ENCODE data around the gene SLC16A6. TPM values are rescaled to one million over a fixed set of nuclear protein-coding genes. Genes with fewer than 3 reads are reported as not detected.

The SLC16A6 gene
- total and polyA plus RNA-seq, 11 donors: 0.16 to 1.7 (median 0.37) TPM; not detected in 2

DNA sequence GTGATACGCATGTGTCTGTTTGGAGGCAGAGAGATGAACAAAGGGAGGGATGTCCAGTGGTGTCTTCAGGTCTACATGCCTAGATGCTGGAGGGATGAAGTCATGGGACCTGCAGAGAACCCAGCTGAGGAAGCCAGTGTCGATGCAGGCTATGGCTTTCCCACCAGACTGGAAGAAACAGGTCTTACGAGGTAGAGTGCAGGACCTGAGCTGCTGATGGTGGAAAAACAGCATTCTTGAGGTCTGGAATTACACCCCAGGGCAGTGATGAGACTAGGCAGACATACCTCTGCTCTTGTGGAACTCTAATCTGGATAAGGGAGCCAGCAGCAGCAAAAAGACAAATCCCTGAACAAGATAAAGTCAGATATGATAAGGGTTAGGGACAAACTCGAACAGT lies 37.7 kb upstream of the SLC16A6 start:
- 44 to 64% (median 52%) methylated on average over 4 of the region's 4 CpGs for WGBS, 4 donors
- TF ChIP-seq POLR2A (IDR thresholded peaks at IDR 0.05): no peak
- TF ChIP-seq, protein P1, sequence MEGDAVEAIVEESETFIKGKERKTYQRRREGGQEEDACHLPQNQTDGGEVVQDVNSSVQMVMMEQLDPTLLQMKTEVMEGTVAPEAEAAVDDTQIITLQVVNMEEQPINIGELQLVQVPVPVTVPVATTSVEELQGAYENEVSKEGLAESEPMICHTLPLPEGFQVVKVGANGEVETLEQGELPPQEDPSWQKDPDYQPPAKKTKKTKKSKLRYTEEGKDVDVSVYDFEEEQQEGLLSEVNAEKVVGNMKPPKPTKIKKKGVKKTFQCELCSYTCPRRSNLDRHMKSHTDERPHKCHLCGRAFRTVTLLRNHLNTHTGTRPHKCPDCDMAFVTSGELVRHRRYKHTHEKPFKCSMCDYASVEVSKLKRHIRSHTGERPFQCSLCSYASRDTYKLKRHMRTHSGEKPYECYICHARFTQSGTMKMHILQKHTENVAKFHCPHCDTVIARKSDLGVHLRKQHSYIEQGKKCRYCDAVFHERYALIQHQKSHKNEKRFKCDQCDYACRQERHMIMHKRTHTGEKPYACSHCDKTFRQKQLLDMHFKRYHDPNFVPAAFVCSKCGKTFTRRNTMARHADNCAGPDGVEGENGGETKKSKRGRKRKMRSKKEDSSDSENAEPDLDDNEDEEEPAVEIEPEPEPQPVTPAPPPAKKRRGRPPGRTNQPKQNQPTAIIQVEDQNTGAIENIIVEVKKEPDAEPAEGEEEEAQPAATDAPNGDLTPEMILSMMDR (IDR thresholded peaks at IDR 0.05): no peak
- no peaks in the 10 kb centered on the region for H3K4me1 ChIP-seq
- no peaks in the 10 kb centered on the region for H3K27me3 ChIP-seq
- intact Hi-C loops (cut with DNase I): no loop called here
- H3K9me3 ChIP-seq: peaks cover 0 to 28% (median 14%) of the 10 kb centered on the region in 12 donors
- no peak overlapping the region for H3K4me3 ChIP-seq
- no peak overlapping the region for H3K27ac ChIP-seq
- ATAC-seq (no peak), DNase-seq (no peak)
- no peaks in the 10 kb centered on the region for H3K36me3 ChIP-seq

DNA sequence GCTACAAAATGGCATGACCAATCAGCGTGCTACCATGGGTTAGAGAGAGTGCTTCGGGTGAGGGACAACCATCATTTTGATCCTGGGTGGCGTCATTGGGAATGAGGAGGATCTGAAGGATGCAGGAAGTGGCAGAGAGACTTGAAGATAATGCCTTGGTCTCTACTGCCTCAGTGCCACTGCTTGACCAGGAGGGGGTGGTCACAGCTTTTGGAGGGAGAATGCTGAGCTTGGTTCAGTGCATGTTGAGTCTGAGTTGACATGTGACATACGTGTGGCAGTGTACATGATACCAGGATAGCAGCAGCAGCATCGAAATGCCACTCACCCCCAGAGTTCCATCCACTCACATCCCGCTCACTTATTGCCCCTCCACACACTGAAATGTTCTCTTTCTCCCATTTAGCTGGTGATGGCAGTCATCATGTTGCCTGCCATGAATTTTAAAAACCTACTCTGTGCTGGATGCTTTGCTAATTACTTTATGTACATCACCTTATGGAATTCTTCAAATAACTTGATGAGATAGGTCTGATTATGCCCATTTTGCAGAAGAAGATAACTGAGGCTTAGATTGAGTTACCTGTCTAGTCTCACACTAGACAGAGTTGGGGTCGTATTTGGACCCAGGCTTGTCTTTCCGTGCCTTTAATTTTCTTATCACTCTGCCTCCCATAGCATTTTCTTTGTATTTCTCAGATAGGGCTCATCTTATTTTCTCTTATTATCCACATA lies 37.1 kb upstream of the SLC16A6 start:
- WGBS, 4 donors: 92 to 93% (median 93%) methylated on average over 8 of the region's 8 CpGs
- ATAC-seq: no peak
- Histone ChIP-seq H3K27ac (no peak overlapping the region), H3K9me3 (peaks cover 0 to 28% (median 14%) of the 10 kb centered on the region in 12 donors), H3K4me3 (no peak overlapping the region), H3K36me3 (no peaks in the 10 kb centered on the region), H3K27me3 (no peaks in the 10 kb centered on the region), H3K4me1 (no peaks in the 10 kb centered on the region)
- no peak for TF ChIP-seq POLR2A (IDR thresholded peaks at IDR 0.05)
- TF ChIP-seq, protein P1 (IDR thresholded peaks at IDR 0.05): peak in 1 of 12 donors; percentile 7
- DNase-seq: no peak
- intact Hi-C loops (cut with DNase I): no loop called here

DNA sequence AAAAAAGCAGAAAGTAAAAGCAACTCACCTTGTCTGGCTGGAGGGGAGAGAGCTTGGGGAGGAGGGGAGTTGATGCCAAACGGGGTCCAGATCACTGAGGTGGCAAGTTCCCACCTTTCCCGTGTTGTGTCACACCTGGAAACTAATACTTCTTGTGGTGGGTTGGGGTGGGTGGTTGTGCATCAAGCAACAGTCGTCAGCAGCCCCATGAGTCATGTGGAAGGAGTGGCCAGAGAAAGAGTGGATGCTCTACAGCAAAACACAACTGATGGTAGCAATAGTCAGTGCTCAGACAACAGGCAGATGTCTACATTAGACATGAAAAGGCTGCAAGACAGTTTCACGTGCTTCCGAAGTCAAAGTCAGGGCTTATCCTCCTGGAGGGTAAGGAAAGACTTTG lies 35.8 kb upstream of the SLC16A6 start:
- no peak overlapping the region for H3K27ac ChIP-seq
- H3K4me1 ChIP-seq: no peaks in the 10 kb centered on the region
- intact Hi-C loops (cut with DNase I): no loop called here
- DNase-seq (no peak), ATAC-seq (no peak)
- no peaks in the 10 kb centered on the region for H3K27me3 ChIP-seq
- H3K4me3 ChIP-seq: no peak overlapping the region
- peaks cover 0 to 17% (median 5%) of the 10 kb centered on the region in 12 donors for H3K9me3 ChIP-seq
- TF ChIP-seq, protein P1 (IDR thresholded peaks at IDR 0.05): no peak
- no peak for TF ChIP-seq POLR2A (IDR thresholded peaks at IDR 0.05)
- 75 to 85% (median 80%) methylated on average over 5 of the region's 5 CpGs for WGBS, 4 donors
- H3K36me3 ChIP-seq: no peaks in the 10 kb centered on the region

DNA sequence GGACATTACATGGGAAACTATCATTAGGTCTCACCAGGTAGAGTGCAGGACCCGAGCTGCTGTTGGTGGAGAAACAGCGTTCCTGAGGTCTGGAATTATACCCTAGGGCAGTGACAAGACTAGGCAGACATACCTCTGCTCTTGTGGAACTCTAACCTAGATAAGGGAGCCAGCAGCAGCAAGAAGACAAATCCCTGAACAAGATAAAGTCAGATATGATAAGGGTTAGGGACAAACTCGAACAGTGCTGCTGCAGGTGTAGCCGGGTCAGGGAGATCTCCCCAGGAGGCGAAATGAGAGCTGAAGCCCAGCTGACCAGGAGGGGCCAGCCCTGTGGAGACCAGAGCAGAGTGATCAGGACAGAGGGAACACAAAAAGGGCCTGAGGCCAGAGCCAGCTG lies 35.0 kb upstream of the SLC16A6 start:
- 66 to 77% (median 75%) methylated on average over 5 of the region's 5 CpGs for WGBS, 4 donors
- ATAC-seq (no peak), DNase-seq (no peak)
- H3K9me3 ChIP-seq: peaks cover 0 to 10% (median 0%) of the 10 kb centered on the region in 12 donors
- H3K4me1 ChIP-seq: no peaks in the 10 kb centered on the region
- TF ChIP-seq, protein P1 (IDR thresholded peaks at IDR 0.05): no peak
- no peak for TF ChIP-seq POLR2A (IDR thresholded peaks at IDR 0.05)
- H3K36me3 ChIP-seq: no peaks in the 10 kb centered on the region
- no peaks in the 10 kb centered on the region for H3K27me3 ChIP-seq
- no peak overlapping the region for H3K4me3 ChIP-seq
- intact Hi-C loops (cut with DNase I): no loop called here
- no peak overlapping the region for H3K27ac ChIP-seq
